Neural crest cell (in vitro differentiated cells): ENCODE results near the gene NR3C2. TPM values are rescaled to one million over a fixed set of nuclear protein-coding genes. Genes with fewer than 3 reads are reported as not detected.

ENCODE experiments used
- DNase-seq: peaks from one replicate; pipeline ENCODE4 v3.0.0; 2021; ENCODE audit warnings: low read depth, mixed read lengths, low spot score
- H3K27ac Mint-ChIP-seq: one replicate; pipeline ENCODE4 v1.8.0; 2021; ENCODE audit warnings: mild to moderate bottlenecking, mixed read lengths; ENCODE audit not compliant: unreplicated experiment
- H3K27me3 Mint-ChIP-seq: 2 replicates; pipeline ENCODE4 v1.8.0; 2021; ENCODE audit warnings: low read depth, mild to moderate bottlenecking, mixed read lengths
- H3K36me3 Mint-ChIP-seq: 2 replicates; pipeline ENCODE4 v1.8.0; 2021; ENCODE audit warnings: low read depth, mild to moderate bottlenecking, mixed read lengths
- H3K4me1 Mint-ChIP-seq: 2 replicates; pipeline ENCODE4 v1.8.0; 2021; ENCODE audit warnings: mixed read lengths
- H3K4me3 Mint-ChIP-seq: one replicate; pipeline ENCODE4 v1.8.0; 2021; ENCODE audit warnings: mild to moderate bottlenecking, mixed read lengths
- H3K9me3 Mint-ChIP-seq: 2 replicates; pipeline ENCODE4 v1.8.0; 2021; ENCODE audit warnings: mixed read lengths
- CTCF ChIP-seq: fragments of 200-600 bp; sonication (generic); conservative IDR thresholded peaks from 2 replicates; pipeline ENCODE4 v1.5.0; 2021; ENCODE audit warnings: antibody characterized with exemption, mild to moderate bottlenecking
- total RNA-seq: library from RNA; stranded (reverse); gene quantifications from 2 replicates; pipeline ENCODE4 v1.2.1, GENCODE V29; 2021

The NR3C2 gene
- total RNA-seq, 1 donor from 2014 or later, result 0.21 TPM

DNA sequence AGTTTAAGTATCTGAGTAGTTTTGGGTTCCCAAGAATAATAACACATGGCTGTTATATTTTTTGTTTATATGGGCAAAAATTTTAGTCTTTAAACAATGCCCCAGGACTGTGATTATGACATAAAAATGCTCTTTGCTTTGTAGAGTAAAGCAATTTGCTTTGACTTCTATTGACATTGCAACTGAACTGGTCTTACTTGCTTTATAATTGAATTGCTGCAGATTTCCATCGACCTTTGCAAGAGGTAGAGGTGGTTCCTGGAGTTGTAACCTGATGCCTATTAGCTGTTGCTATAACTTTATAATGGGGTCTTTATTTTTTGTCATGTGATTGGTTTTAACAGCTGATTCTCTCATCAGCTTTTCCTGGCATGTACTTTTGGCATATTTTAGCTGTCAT, 407.4 kb downstream of the NR3C2 start:
- Mint-ChIP-seq H3K27me3 (no peaks in the 10 kb centered on the region), H3K9me3 (peaks cover 4% of the 10 kb centered on the region), H3K27ac (no peak overlapping the region), H3K4me3 (no peak overlapping the region), H3K36me3 (no peaks in the 10 kb centered on the region), H3K4me1 (peaks cover 10% of the 10 kb centered on the region)
- no peak for TF ChIP-seq CTCF
- DNase-seq, result no peak

DNA sequence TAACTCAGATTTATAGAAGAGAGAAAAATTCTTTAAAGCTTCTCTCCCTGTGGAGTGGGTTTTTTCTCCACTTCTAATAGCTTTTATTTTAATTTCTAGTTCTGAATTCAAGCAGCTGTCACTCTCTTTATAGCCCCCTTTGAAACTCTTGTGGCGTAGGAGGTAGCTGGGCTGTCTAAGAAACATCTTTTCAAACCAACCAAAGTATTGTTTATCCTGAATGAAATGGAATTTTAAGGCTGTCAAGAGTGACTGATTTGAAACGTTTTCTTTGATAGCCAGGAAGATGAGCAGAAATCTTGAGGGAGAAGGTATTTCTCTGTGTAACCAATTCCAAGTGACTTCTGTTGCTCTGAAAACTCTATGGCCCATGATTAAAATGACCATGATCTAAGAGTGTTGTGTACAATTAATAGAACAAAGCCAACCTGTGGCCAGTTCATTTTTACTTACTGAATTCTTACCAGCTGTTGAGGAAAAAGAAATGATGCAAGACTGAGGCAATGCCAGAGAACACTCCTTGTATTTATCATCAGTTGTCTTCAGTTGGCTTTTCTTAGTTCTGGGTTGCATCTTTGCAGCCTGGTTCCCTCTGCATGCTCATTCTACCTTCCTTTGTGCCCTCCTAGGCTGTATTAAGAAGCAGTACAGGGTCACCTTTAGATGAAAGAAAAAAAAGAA, 411.9 kb downstream of the NR3C2 start:
- no peak for DNase-seq
- Mint-ChIP-seq H3K9me3 (peaks cover 11% of the 10 kb centered on the region), H3K27me3 (no peaks in the 10 kb centered on the region), H3K4me3 (peak overlapping the region; percentile 32), H3K36me3 (peaks cover 6% of the 10 kb centered on the region), H3K27ac (no peak overlapping the region), H3K4me1 (peaks cover 28% of the 10 kb centered on the region)
- TF ChIP-seq CTCF, result no peak

- Mint-ChIP-seq H3K9me3 (peaks cover 11% of the 10 kb centered on the region), H3K4me1 (peaks cover 28% of the 10 kb centered on the region), H3K4me3 (peak overlapping the region; percentile 32), H3K36me3 (peaks cover 6% of the 10 kb centered on the region), H3K27ac (no peak overlapping the region), H3K27me3 (no peaks in the 10 kb centered on the region)
- TF ChIP-seq CTCF, result no peak
- no peak for DNase-seq
These were observed 412.4 kb downstream of the NR3C2 start for GRCh38 chr4:148029781-148030180.
